Left lung (tissue), 14 donors: ENCODE results near the gene ASB1. TPM values are rescaled to one million over a fixed set of nuclear protein-coding genes. Genes with fewer than 3 reads are reported as not detected.

Experiments
- ATAC-seq: fragments of 200-7000 bp; cut with Tn5 transposase; one replicate; pipeline ENCODE4 v1.9.1; 2020; ENCODE audit warnings: moderate library complexity
- DNase-seq, 4 donors: peaks; one replicate each; pipeline ENCODE4 v3.0.0-alpha.2; 2013 to 2020
- H3K27ac ChIP-seq, 2 donors: fragments of 200-600 bp; sonication (generic) in 1 of 2; one replicate each; pipeline versions ENCODE4 v1.5.0 to v1.8.0; 2020 to 2021
- H3K27me3 ChIP-seq, 2 donors: fragments of 200-600 bp; sonication (generic) in 1 of 2; one replicate each; pipeline versions ENCODE4 v1.5.0 to v1.8.0; 2020 to 2021
- H3K36me3 ChIP-seq, 2 donors: fragments of 200-600 bp; sonication (generic) in 1 of 2; one replicate each; pipeline versions ENCODE4 v1.5.0 to v1.8.0; 2020 to 2021
- H3K4me1 ChIP-seq, 2 donors: fragments of 200-600 bp; one replicate each; pipeline ENCODE4 v1.8.0; 2021
- H3K4me3 ChIP-seq, 2 donors: fragments of 200-600 bp; sonication (generic) in 1 of 2; one replicate each; pipeline versions ENCODE4 v1.5.0 to v1.8.0; 2020 to 2021; ENCODE audit warnings: mild to moderate bottlenecking in 1 of 2
- H3K9me3 ChIP-seq, 2 donors: fragments of 200-600 bp; sonication (generic) in 1 of 2; one replicate each; pipeline versions ENCODE4 v1.5.0 to v1.8.0; 2020 to 2021
- CTCF ChIP-seq, 2 donors: fragments of 200-600 bp; sonication (generic) in 1 of 2; IDR thresholded peaks; one replicate each; pipeline versions ENCODE4 v1.5.0 to v1.8.0; 2021; ENCODE audit warnings: antibody characterized with exemption in 2 of 2
- intact Hi-C, 2 donors: fragments of 100-400 bp; cut with DNase I; formaldehyde crosslinking; loops; one replicate each; pipeline versions ENCODE4 v1.11.2 to v1.14.2; 2022
- long read RNA-seq, 12 donors: library from polyadenylated mRNA in 2 of 12; unstranded in 2 of 12; transcript quantifications; one replicate each; pipeline ENCODE4 v2.0.0 and lab custom pipeline, GENCODE V29; 2019 to 2026
- polyA plus RNA-seq, 6 donors: library from polyadenylated mRNA; unstranded; fragments of 120-200 nt; gene quantifications; one replicate each; pipeline ENCODE4 v1.2.1, GENCODE V29; 2013; ENCODE audit not compliant: insufficient read length in 6 of 6
- total RNA-seq, 2 donors: library from RNA; stranded (reverse); fragmentation: NEBNext Ultra II Directional; extraction: Animal tissue kit (Norgen Biotek cat#: 25700); gene quantifications; one replicate each; pipeline ENCODE4 v1.2.1, GENCODE V29; 2021
- donor health status: DM: no; HTN: yes; CAD: no.
- donor health status: DM: no; HTN: no; CAD: no.

Gene ASB1
- total RNA-seq (10 to 100 TPM; 16.6 to 27.0 TPM), polyA plus RNA-seq (10 to 100 TPM; 23.5 to 33.4 (median 29.1) TPM)
- long read RNA-seq, donor 1, full-length matches to known transcripts = 6 of 6 reads
- long read RNA-seq, donor 1, partial matches to known transcripts = 0 of 6 reads
- long read RNA-seq, donor 1, other reads (novel, unspliced or antisense) = 0 of 6 reads
- long read RNA-seq, donor 2, full-length matches to known transcripts = 1 of 1 reads
- long read RNA-seq, donor 2, partial matches to known transcripts = 0 of 1 reads
- long read RNA-seq, donor 2, other reads (novel, unspliced or antisense) = 0 of 1 reads
- long read RNA-seq, donor 3, full-length matches to known transcripts = 2 of 2 reads
- long read RNA-seq, donor 3, partial matches to known transcripts = 0 of 2 reads
- long read RNA-seq, donor 3, other reads (novel, unspliced or antisense) = 0 of 2 reads
- long read RNA-seq, donor 4, full-length matches to known transcripts = 5 of 10 reads
- long read RNA-seq, donor 4, partial matches to known transcripts = 3 of 10 reads
- long read RNA-seq, donor 4, other reads (novel, unspliced or antisense) = 2 of 10 reads
- long read RNA-seq, donor 5, full-length matches to known transcripts = 2 of 2 reads
- long read RNA-seq, donor 5, partial matches to known transcripts = 0 of 2 reads
- long read RNA-seq, donor 5, other reads (novel, unspliced or antisense) = 0 of 2 reads
- long read RNA-seq, donor 6, full-length matches to known transcripts = 3 of 8 reads
- long read RNA-seq, donor 6, partial matches to known transcripts = 5 of 8 reads
- long read RNA-seq, donor 6, other reads (novel, unspliced or antisense) = 0 of 8 reads
- long read RNA-seq, donor 7, full-length matches to known transcripts = 2 of 2 reads
- long read RNA-seq, donor 7, partial matches to known transcripts = 0 of 2 reads
- long read RNA-seq, donor 7, other reads (novel, unspliced or antisense) = 0 of 2 reads
- long read RNA-seq, donor 8, full-length matches to known transcripts = 1 of 15 reads
- long read RNA-seq, donor 8, partial matches to known transcripts = 14 of 15 reads
- long read RNA-seq, donor 8, other reads (novel, unspliced or antisense) = 0 of 15 reads
- long read RNA-seq, donor 9 = 0 reads
- long read RNA-seq, donor 10, full-length matches to known transcripts = 9 of 15 reads
- long read RNA-seq, donor 10, partial matches to known transcripts = 0 of 15 reads
- long read RNA-seq, donor 10, other reads (novel, unspliced or antisense) = 6 of 15 reads
- long read RNA-seq, donor 11, partial matches to known transcripts = 0 of 4 reads
- long read RNA-seq, donor 11, other reads (novel, unspliced or antisense) = 0 of 4 reads
- long read RNA-seq, donor 12, full-length matches to known transcripts = 4 of 4 reads
- long read RNA-seq, donor 12, partial matches to known transcripts = 0 of 4 reads
- long read RNA-seq, donor 12, other reads (novel, unspliced or antisense) = 0 of 4 reads

- ATAC-seq (peak; percentile 93), DNase-seq (peak; percentile 77 to 95 (median 82))
- Histone ChIP-seq H3K4me1 (peaks cover 10 to 30% of the 10 kb centered on the region in 2 donors), H3K27me3 (no peaks in the 10 kb centered on the region), H3K9me3 (peaks cover 0 to 4% of the 10 kb centered on the region in 2 donors), H3K36me3 (peaks cover 0 to 10% of the 10 kb centered on the region in 2 donors), H3K27ac (peak within 1 kb of the TSS; percentile 92 to 98), H3K4me3 (peak within 1 kb of the TSS; percentile 93 to 97)
- TF ChIP-seq CTCF (IDR thresholded peaks at IDR 0.05) = no peak
- intact Hi-C loops = no loop called here
Observed at GRCh38 chr2:238426568-238427434, at the start of gene ASB1. Gene ASB1, plus strand, starts transcription at chr2:238426927. Its CDS starts 144 bp downstream, at chr2:238427071.

- H3K36me3 ChIP-seq = peaks cover 0 to 7% of the 10 kb centered on the region in 2 donors
- H3K4me3 ChIP-seq = no peak overlapping the region
- H3K4me1 ChIP-seq = peaks cover 0 to 67% of the 10 kb centered on the region in 2 donors
- ATAC-seq (no peak), DNase-seq (peak in 1 of 4 donors; percentile 49)
- intact Hi-C loops = no loop called here
- no peak for TF ChIP-seq CTCF (IDR thresholded peaks at IDR 0.05)
- H3K27ac ChIP-seq = no peak overlapping the region
- no peaks in the 10 kb centered on the region for H3K9me3 ChIP-seq
- H3K27me3 ChIP-seq = no peaks in the 10 kb centered on the region
Observed at GRCh38 chr2:238378230-238379095, 48.3 kb upstream of the ASB1 start.

- intact Hi-C loops = no loop called here
- ATAC-seq = peak; percentile 24
- H3K27me3 ChIP-seq = no peaks in the 10 kb centered on the region
Observed at GRCh38 chr2:238379096-238379810, 47.5 kb upstream of the ASB1 start.

More at GRCh38 chr2:238379096-238379810, 47.5 kb upstream of the ASB1 start:
- Histone ChIP-seq H3K36me3 (peaks cover 0 to 8% of the 10 kb centered on the region in 2 donors), H3K4me3 (no peak overlapping the region), H3K4me1 (peaks cover 0 to 75% of the 10 kb centered on the region in 2 donors), H3K9me3 (no peaks in the 10 kb centered on the region), H3K27ac (no peak overlapping the region)
- DNase-seq = peak in 2 of 4 donors; percentile 49 to 62
- TF ChIP-seq CTCF (IDR thresholded peaks at IDR 0.05) = no peak
